ENCODE measurements around the gene LCLAT1. TPM values are rescaled to one million over a fixed set of nuclear protein-coding genes. Genes with fewer than 3 reads are reported as not detected.
A peak's percentile ranks its signal among the peaks of the same experiment; 100 is the strongest.

The LCLAT1 gene
- total RNA-seq, 2 donors from 2014 or later: 30.2 to 34.2 TPM

DNA sequence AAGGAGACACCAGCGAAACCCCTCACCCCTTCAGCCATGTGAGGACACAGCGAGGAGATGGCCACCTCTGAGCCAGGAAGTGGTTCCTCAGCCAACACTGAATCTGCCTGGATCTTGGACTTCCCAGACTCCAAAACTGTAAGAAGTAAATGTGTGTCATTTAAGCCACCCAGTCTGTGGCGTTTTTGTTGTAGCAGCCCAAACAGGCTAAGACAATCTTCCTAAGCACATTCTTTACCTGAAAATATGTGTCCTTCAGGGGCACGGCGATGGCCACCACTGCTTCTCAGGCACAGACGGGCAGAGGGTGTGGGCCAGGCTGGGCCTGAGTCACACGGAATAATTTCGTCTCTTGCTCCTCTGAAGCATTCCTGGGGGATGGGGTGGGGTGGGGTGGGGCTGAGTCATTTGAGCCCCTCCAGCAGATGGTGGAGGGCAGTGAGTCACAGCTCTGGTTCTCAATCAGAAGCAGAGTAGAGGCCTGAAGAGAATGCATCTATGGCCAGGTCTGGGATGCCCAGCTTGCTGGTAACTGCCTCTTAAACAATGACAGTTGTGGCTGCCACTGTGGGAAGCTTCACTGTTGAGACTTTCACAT, 217.8 kb downstream of the LCLAT1 start:
- WGBS, 2 experiments (ENCODE audit: insufficient coverage in 1 of 2, insufficient read length in 1 of 2): 89 to 90% methylated on average over 2 to 8 of the region's 8 CpGs
- TF ChIP-seq, protein P1, sequence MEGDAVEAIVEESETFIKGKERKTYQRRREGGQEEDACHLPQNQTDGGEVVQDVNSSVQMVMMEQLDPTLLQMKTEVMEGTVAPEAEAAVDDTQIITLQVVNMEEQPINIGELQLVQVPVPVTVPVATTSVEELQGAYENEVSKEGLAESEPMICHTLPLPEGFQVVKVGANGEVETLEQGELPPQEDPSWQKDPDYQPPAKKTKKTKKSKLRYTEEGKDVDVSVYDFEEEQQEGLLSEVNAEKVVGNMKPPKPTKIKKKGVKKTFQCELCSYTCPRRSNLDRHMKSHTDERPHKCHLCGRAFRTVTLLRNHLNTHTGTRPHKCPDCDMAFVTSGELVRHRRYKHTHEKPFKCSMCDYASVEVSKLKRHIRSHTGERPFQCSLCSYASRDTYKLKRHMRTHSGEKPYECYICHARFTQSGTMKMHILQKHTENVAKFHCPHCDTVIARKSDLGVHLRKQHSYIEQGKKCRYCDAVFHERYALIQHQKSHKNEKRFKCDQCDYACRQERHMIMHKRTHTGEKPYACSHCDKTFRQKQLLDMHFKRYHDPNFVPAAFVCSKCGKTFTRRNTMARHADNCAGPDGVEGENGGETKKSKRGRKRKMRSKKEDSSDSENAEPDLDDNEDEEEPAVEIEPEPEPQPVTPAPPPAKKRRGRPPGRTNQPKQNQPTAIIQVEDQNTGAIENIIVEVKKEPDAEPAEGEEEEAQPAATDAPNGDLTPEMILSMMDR (conservative IDR thresholded peaks at IDR 0.05): no peak
- peaks cover 5% of the 10 kb centered on the region for H3K36me3 Mint-ChIP-seq (ENCODE audit: low read depth)

GRCh38 chr2:30665761-30666265, 218.8 kb downstream of the LCLAT1 start:
- Histone ChIP-seq H3K9me3 (ENCODE audit: control insufficient read depth, low read length) (peaks cover 28% of the 10 kb centered on the region), H3K27me3 (ENCODE audit: control insufficient read depth, insufficient read depth, low read length, poor library complexity, severe bottlenecking) (no peaks in the 10 kb centered on the region), H3K4me1 (ENCODE audit: control insufficient read depth, insufficient read depth, low read length) (no peaks in the 10 kb centered on the region), H3K9ac (ENCODE audit: extremely low read depth, low read length, poor library complexity, severe bottlenecking) (no peak overlapping the region), H3K4me3 (ENCODE audit: low read length) (no peak overlapping the region), H3K27ac (ENCODE audit: low read depth, low read length) (no peak overlapping the region), H3K36me3 (ENCODE audit: control insufficient read depth, insufficient read depth, low read length) (no peaks in the 10 kb centered on the region)
- Mint-ChIP-seq H3K4me1 (no peaks in the 10 kb centered on the region), H3K9me3 (peaks cover 32% of the 10 kb centered on the region), H3K36me3 (ENCODE audit: low read depth) (peaks cover 9% of the 10 kb centered on the region), H3K27me3 (ENCODE audit: insufficient read depth) (peaks cover 2% of the 10 kb centered on the region), H3K4me3 (no peak overlapping the region), H3K27ac (no peak overlapping the region)
- TF ChIP-seq, protein P1 (conservative IDR thresholded peaks at IDR 0.05): no peak
- peak; percentile 28 for DNase-seq
- WGBS, 2 experiments (ENCODE audit: insufficient coverage in 1 of 2, insufficient read length in 1 of 2): 76 to 83% methylated on average over 1 to 3 of the region's 3 CpGs

More for the DNA sequence above, 217.8 kb downstream of the LCLAT1 start:
- H3K27me3 Mint-ChIP-seq (ENCODE audit: insufficient read depth): peaks cover 5% of the 10 kb centered on the region
- Histone ChIP-seq H3K9ac (ENCODE audit: extremely low read depth, low read length, poor library complexity, severe bottlenecking) (no peak overlapping the region), H3K9me3 (ENCODE audit: control insufficient read depth, low read length) (peaks cover 19% of the 10 kb centered on the region), H3K4me1 (ENCODE audit: control insufficient read depth, insufficient read depth, low read length) (no peaks in the 10 kb centered on the region), H3K27ac (ENCODE audit: low read depth, low read length) (no peak overlapping the region), H3K4me3 (ENCODE audit: low read length) (no peak overlapping the region), H3K27me3 (ENCODE audit: control insufficient read depth, insufficient read depth, low read length, poor library complexity, severe bottlenecking) (peaks cover 5% of the 10 kb centered on the region), H3K36me3 (ENCODE audit: control insufficient read depth, insufficient read depth, low read length) (no peaks in the 10 kb centered on the region)
- H3K4me3 Mint-ChIP-seq: no peak overlapping the region
- no peaks in the 10 kb centered on the region for H3K4me1 Mint-ChIP-seq
- peak; percentile 41 for DNase-seq
- H3K27ac Mint-ChIP-seq: no peak overlapping the region
- peaks cover 22% of the 10 kb centered on the region for H3K9me3 Mint-ChIP-seq

DNA sequence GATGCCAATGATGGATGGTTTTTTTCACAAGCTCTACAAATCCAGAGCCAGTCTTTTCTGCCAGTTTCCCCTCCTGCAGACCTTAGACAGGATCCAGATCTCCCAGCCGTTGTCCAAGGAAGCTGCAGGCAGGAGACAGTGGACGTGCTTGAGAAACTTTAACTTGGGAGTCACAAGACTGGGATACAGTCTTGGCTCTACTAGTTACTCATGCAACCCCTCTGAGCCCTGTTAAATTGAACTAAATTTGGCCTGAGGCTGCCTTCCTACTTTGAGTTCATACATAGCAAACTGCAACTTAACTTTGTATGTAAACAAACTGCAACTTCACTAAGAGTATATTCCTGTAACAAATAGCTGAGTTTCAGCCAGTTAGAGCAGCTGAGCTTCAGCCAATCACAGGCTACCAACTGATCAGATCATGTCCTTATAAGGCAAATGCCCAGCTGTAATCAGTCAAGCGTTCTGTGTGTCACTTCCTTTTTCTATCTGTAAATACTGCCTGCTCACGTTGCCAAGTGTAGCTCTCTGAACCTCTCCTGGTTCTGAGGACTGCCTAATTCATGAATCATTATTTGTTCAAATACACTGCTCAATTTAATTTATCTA, 219.3 kb downstream of the LCLAT1 start:
- H3K36me3 Mint-ChIP-seq (ENCODE audit: low read depth): peaks cover 9% of the 10 kb centered on the region
- H3K4me1 ChIP-seq (ENCODE audit: control insufficient read depth, insufficient read depth, low read length): no peaks in the 10 kb centered on the region
- H3K4me3 ChIP-seq (ENCODE audit: low read length): no peak overlapping the region
- H3K9ac ChIP-seq (ENCODE audit: extremely low read depth, low read length, poor library complexity, severe bottlenecking): no peak overlapping the region
- DNase-seq: peak; percentile 33
- no peak overlapping the region for H3K27ac ChIP-seq (ENCODE audit: low read depth, low read length)
- 83 to 84% methylated on average over 4 of the region's 4 CpGs for WGBS, 2 experiments (ENCODE audit: insufficient coverage in 1 of 2, insufficient read length in 1 of 2)
- H3K27me3 Mint-ChIP-seq (ENCODE audit: insufficient read depth): peaks cover 2% of the 10 kb centered on the region
- H3K27me3 ChIP-seq (ENCODE audit: control insufficient read depth, insufficient read depth, low read length, poor library complexity, severe bottlenecking): no peaks in the 10 kb centered on the region
- H3K4me3 Mint-ChIP-seq: no peak overlapping the region
- no peaks in the 10 kb centered on the region for H3K36me3 ChIP-seq (ENCODE audit: control insufficient read depth, insufficient read depth, low read length)
- TF ChIP-seq, protein P1 (conservative IDR thresholded peaks at IDR 0.05): no peak
- peaks cover 29% of the 10 kb centered on the region for H3K9me3 ChIP-seq (ENCODE audit: control insufficient read depth, low read length)
- no peak overlapping the region for H3K27ac Mint-ChIP-seq
- H3K4me1 Mint-ChIP-seq: no peaks in the 10 kb centered on the region
- peaks cover 34% of the 10 kb centered on the region for H3K9me3 Mint-ChIP-seq

All from endodermal cell (in vitro differentiated cells).